Fibroblast of lung (primary cell): ENCODE data around the gene TCP10L. TPM values are rescaled to one million over a fixed set of nuclear protein-coding genes. Genes with fewer than 3 reads are reported as not detected.
A peak's percentile ranks its signal among the peaks of the same experiment; 100 is the strongest.

Experiments
- DNase-seq, 2 donors: peaks; one replicate each; pipeline versions ENCODE4 v3.0.0 to v3.0.0-alpha.2; 2010; ENCODE audit warnings: low read depth in 2 of 2
- H2AFZ ChIP-seq: 2 replicates; pipeline ENCODE4 v1.5.1; 2012; ENCODE audit warnings: low read length, control low read depth, inconsistent platforms
- H3K27ac ChIP-seq: 2 replicates; pipeline ENCODE4 v1.5.1; 2011; ENCODE audit warnings: low read length, control low read depth; ENCODE audit not compliant: insufficient read depth
- H3K27me3 ChIP-seq: 2 replicates; pipeline ENCODE4 v1.5.1; 2011; ENCODE audit warnings: mild to moderate bottlenecking, low read length; ENCODE audit not compliant: control insufficient read depth, insufficient read depth
- H3K36me3 ChIP-seq: 2 replicates; pipeline ENCODE4 v1.5.1; 2011; ENCODE audit warnings: low read length; ENCODE audit not compliant: control insufficient read depth, insufficient read depth
- H3K4me1 ChIP-seq: 2 replicates; pipeline ENCODE4 v1.5.1; 2011; ENCODE audit warnings: low read length; ENCODE audit not compliant: control insufficient read depth, insufficient read depth; ENCODE audit errors: extremely low read depth
- H3K4me2 ChIP-seq: 2 replicates; pipeline ENCODE4 v1.5.1; 2011; ENCODE audit warnings: low read length, control low read depth; ENCODE audit not compliant: insufficient read depth; ENCODE audit errors: extremely low read depth
- H3K4me3 ChIP-seq, 4 experiments: fragments of 200-600 bp in 1 of 4; sonication (generic) in 1 of 4; replicated peaks in 1 of 4; 2 replicates each; pipeline ENCODE4 v1.5.1; 2011 to 2016; ENCODE audit warnings: low read length in 4 of 4, low read depth in 3 of 4, mild to moderate bottlenecking in 3 of 4, control low read depth in 2 of 4, inconsistent platforms in 1 of 4, mixed read lengths in 1 of 4; ENCODE audit not compliant: insufficient read depth in 1 of 4; ENCODE audit errors: control extremely low read depth in 1 of 4
- H3K79me2 ChIP-seq: 2 replicates; pipeline ENCODE4 v1.5.1; 2012; ENCODE audit warnings: mild to moderate bottlenecking, low read length, inconsistent platforms; ENCODE audit not compliant: control insufficient read depth, insufficient read depth
- H3K9ac ChIP-seq: 2 replicates; pipeline ENCODE4 v1.5.1; 2011; ENCODE audit warnings: mild to moderate bottlenecking, low read length, control low read depth; ENCODE audit not compliant: insufficient read depth
- H3K9me3 ChIP-seq: 2 replicates; pipeline ENCODE4 v1.5.1; 2012; ENCODE audit warnings: low read depth, low read length; ENCODE audit not compliant: control insufficient read depth, insufficient read depth
- H4K20me1 ChIP-seq: 2 replicates; pipeline ENCODE4 v1.5.1; 2011; ENCODE audit warnings: low read length; ENCODE audit not compliant: control insufficient read depth, insufficient read depth; ENCODE audit errors: extremely low read depth
- EZH2 ChIP-seq: IDR thresholded peaks from 2 replicates; pipeline ENCODE4 v1.5.1; 2012; ENCODE audit warnings: low read length, control low read depth, mild to moderate bottlenecking; ENCODE audit errors: missing control alignments
- polyA plus RNA-seq, 2 donors: library from polyadenylated mRNA; depleted of rRNA in 1 of 2; stranded (reverse) in 1 of 2; unstranded in 1 of 2; fragments of >200 nt; gene quantifications; 2 replicates each; pipeline ENCODE4 v1.2.1, GENCODE V29; 2011 to 2012; ENCODE audit warnings: missing spikeins in 1 of 2
- total RNA-seq: library from RNA; depleted of rRNA; stranded (reverse); fragments of >200 nt; gene quantifications from 2 replicates; pipeline ENCODE4 v1.2.1, GENCODE V29; 2014
- TF ChIP-seq, protein P1 (sequence below), 2 donors: IDR thresholded peaks in 1 of 2; conservative IDR thresholded peaks in 1 of 2; 1 replicate in 1 of 2; 2 replicates in 1 of 2; pipeline ENCODE4 v1.5.1; 2011 to 2012; ENCODE audit warnings: low read length in 2 of 2, control low read depth in 1 of 2, inconsistent platforms in 1 of 2, low read depth in 1 of 2, mild to moderate bottlenecking in 1 of 2

TCP10L gene
- total and polyA plus RNA-seq, 2 donors (not counting 1 experiment from before 2014, with no cell fraction given) = 0.24 to 0.83 TPM

GRCh38 chr21:32566741-32567389, 18.5 kb downstream of the TCP10L start:
- H3K4me2 ChIP-seq = no peak overlapping the region
- no peak for TF ChIP-seq EZH2
- TF ChIP-seq, protein P1, sequence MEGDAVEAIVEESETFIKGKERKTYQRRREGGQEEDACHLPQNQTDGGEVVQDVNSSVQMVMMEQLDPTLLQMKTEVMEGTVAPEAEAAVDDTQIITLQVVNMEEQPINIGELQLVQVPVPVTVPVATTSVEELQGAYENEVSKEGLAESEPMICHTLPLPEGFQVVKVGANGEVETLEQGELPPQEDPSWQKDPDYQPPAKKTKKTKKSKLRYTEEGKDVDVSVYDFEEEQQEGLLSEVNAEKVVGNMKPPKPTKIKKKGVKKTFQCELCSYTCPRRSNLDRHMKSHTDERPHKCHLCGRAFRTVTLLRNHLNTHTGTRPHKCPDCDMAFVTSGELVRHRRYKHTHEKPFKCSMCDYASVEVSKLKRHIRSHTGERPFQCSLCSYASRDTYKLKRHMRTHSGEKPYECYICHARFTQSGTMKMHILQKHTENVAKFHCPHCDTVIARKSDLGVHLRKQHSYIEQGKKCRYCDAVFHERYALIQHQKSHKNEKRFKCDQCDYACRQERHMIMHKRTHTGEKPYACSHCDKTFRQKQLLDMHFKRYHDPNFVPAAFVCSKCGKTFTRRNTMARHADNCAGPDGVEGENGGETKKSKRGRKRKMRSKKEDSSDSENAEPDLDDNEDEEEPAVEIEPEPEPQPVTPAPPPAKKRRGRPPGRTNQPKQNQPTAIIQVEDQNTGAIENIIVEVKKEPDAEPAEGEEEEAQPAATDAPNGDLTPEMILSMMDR (conservative IDR thresholded peaks at IDR 0.05 in 1 of 2, IDR thresholded peaks at IDR 0.05 in 1 of 2; ENCODE audit: low read depth in 1 of 2, low read length in 2 of 2) = no peak
- no peak overlapping the region for H3K4me3 ChIP-seq
- H3K9me3 ChIP-seq = no peaks in the 10 kb centered on the region
- no peaks in the 10 kb centered on the region for H4K20me1 ChIP-seq
- H3K27me3 ChIP-seq = no peaks in the 10 kb centered on the region
- H3K36me3 ChIP-seq = no peaks in the 10 kb centered on the region
- no peak overlapping the region for H3K27ac ChIP-seq
- H2AFZ ChIP-seq = no peak overlapping the region
- H3K4me1 ChIP-seq = peaks cover 5% of the 10 kb centered on the region
- no peak for DNase-seq
- no peaks in the 10 kb centered on the region for H3K79me2 ChIP-seq
- H3K9ac ChIP-seq = no peak overlapping the region

- TF ChIP-seq EZH2 = no peak
- TF ChIP-seq, protein P1 (conservative IDR thresholded peaks at IDR 0.05 in 1 of 2, IDR thresholded peaks at IDR 0.05 in 1 of 2; ENCODE audit: low read depth in 1 of 2, low read length in 2 of 2) = no peak
- peak; percentile 55 to 77 for DNase-seq
- H3K9ac ChIP-seq = no peak overlapping the region
- H3K27ac ChIP-seq = no peak overlapping the region
- H3K27me3 ChIP-seq = no peaks in the 10 kb centered on the region
- H3K4me2 ChIP-seq = no peak overlapping the region
- no peaks in the 10 kb centered on the region for H4K20me1 ChIP-seq
- no peak overlapping the region for H2AFZ ChIP-seq
- H3K36me3 ChIP-seq = no peaks in the 10 kb centered on the region
- H3K4me3 ChIP-seq = no peak overlapping the region
- no peaks in the 10 kb centered on the region for H3K79me2 ChIP-seq
- H3K9me3 ChIP-seq = no peaks in the 10 kb centered on the region
- H3K4me1 ChIP-seq = peaks cover 5% of the 10 kb centered on the region
These were observed 19.4 kb downstream of the TCP10L start for GRCh38 chr21:32565856-32566465.

- no peaks in the 10 kb centered on the region for H3K4me1 ChIP-seq
- H4K20me1 ChIP-seq = no peaks in the 10 kb centered on the region
- peak in 1 of 2 donors; percentile 24 for DNase-seq
- H3K9ac ChIP-seq = no peak overlapping the region
- TF ChIP-seq, protein P1 (conservative IDR thresholded peaks at IDR 0.05 in 1 of 2, IDR thresholded peaks at IDR 0.05 in 1 of 2; ENCODE audit: low read depth in 1 of 2, low read length in 2 of 2) = no peak
- TF ChIP-seq EZH2 = no peak
- no peaks in the 10 kb centered on the region for H3K79me2 ChIP-seq
- H3K36me3 ChIP-seq = no peaks in the 10 kb centered on the region
- H3K4me2 ChIP-seq = no peak overlapping the region
- no peak overlapping the region for H3K27ac ChIP-seq
- H3K9me3 ChIP-seq = no peaks in the 10 kb centered on the region
- H3K27me3 ChIP-seq = no peaks in the 10 kb centered on the region
- no peak overlapping the region for H2AFZ ChIP-seq
- no peak overlapping the region for H3K4me3 ChIP-seq
These were observed 22.4 kb downstream of the TCP10L start for GRCh38 chr21:32562915-32563314.
